ENCODE data around the gene LRRC59.

- TF ChIP-seq, protein P1, sequence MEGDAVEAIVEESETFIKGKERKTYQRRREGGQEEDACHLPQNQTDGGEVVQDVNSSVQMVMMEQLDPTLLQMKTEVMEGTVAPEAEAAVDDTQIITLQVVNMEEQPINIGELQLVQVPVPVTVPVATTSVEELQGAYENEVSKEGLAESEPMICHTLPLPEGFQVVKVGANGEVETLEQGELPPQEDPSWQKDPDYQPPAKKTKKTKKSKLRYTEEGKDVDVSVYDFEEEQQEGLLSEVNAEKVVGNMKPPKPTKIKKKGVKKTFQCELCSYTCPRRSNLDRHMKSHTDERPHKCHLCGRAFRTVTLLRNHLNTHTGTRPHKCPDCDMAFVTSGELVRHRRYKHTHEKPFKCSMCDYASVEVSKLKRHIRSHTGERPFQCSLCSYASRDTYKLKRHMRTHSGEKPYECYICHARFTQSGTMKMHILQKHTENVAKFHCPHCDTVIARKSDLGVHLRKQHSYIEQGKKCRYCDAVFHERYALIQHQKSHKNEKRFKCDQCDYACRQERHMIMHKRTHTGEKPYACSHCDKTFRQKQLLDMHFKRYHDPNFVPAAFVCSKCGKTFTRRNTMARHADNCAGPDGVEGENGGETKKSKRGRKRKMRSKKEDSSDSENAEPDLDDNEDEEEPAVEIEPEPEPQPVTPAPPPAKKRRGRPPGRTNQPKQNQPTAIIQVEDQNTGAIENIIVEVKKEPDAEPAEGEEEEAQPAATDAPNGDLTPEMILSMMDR (IDR thresholded peaks at IDR 0.05; ENCODE audit: low read length), result no peak
- no peak for TF ChIP-seq EZH2 (optimal IDR thresholded peaks at IDR 0.05; ENCODE audit: low read depth, low read length)
- TF ChIP-seq EZH2phosphoT487 (IDR thresholded peaks at IDR 0.05; ENCODE audit: low read length), result no peak
These were observed 24.2 kb upstream of the LRRC59 start for GRCh38 chr17:50421308-50422051.
